Gastrocnemius medialis (tissue), 4 donors: Measurements from ENCODE around the gene CRABP2. TPM values are rescaled to one million over a fixed set of nuclear protein-coding genes. Genes with fewer than 3 reads are reported as not detected.

Source experiments
- ATAC-seq, 2 donors: fragments of 150-250 bp; one replicate each; pipeline ENCODE4 v1.9.1; 2016
- DNase-seq, 2 donors: peaks; one replicate each; pipeline ENCODE4 v3.0.0-alpha.2; 2019
- H3K27ac ChIP-seq, 4 donors: fragments of 200-600 bp; sonication (generic); 1 replicate in 1 of 4; 2 replicates in 3 of 4; pipeline ENCODE4 v1.5.1; 2016 to 2018; ENCODE audit warnings: mild to moderate bottlenecking in 2 of 4, moderate library complexity in 1 of 4
- H3K27me3 ChIP-seq, 3 donors: fragments of 200-600 bp; sonication (generic) in 2 of 3; 1 replicate in 1 of 3; 2 replicates in 2 of 3; pipeline versions ENCODE4 v1.5.1 to v1.6.0; 2016 to 2019; ENCODE audit warnings: mild to moderate bottlenecking in 1 of 3, moderate library complexity in 1 of 3
- H3K36me3 ChIP-seq, 2 donors: fragments of 200-600 bp; sonication (generic) in 1 of 2; one replicate each; pipeline ENCODE4 v1.5.1; 2017 to 2018
- H3K4me1 ChIP-seq, 2 donors: fragments of 200-600 bp; sonication (generic) in 1 of 2; one replicate each; pipeline ENCODE4 v1.5.1; 2016 to 2017; ENCODE audit warnings: mild to moderate bottlenecking in 2 of 2
- H3K4me3 ChIP-seq, 4 donors: fragments of 200-600 bp; sonication (generic) in 3 of 4; 1 replicate in 1 of 4; 2 replicates in 3 of 4; pipeline ENCODE4 v1.5.1; 2016 to 2019; ENCODE audit warnings: mild to moderate bottlenecking in 2 of 4
- H3K9me3 ChIP-seq, 3 donors: fragments of 200-600 bp; sonication (generic) in 2 of 3; 1 replicate in 1 of 3; 2 replicates in 2 of 3; pipeline ENCODE4 v1.5.1; 2016 to 2019
- CTCF ChIP-seq, 5 experiments: fragments of 450-650 bp in 3 of 5; fragments of 200-600 bp in 2 of 5; sonication (generic) in 2 of 5; IDR thresholded peaks in 4 of 5; conservative IDR thresholded peaks in 1 of 5; 1 replicate in 4 of 5; 2 replicates in 1 of 5; pipeline ENCODE4 v1.5.1; 2016 to 2019; ENCODE audit warnings: antibody characterized with exemption in 5 of 5, mild to moderate bottlenecking in 3 of 5, moderate library complexity in 3 of 5
- POLR2A ChIP-seq, 2 donors: fragments of 450-650 bp; IDR thresholded peaks; one replicate each; pipeline ENCODE4 v1.6.1; 2017; ENCODE audit warnings: antibody characterized with exemption in 2 of 2, mild to moderate bottlenecking in 2 of 2, moderate library complexity in 2 of 2
- in situ Hi-C, 4 donors: fragments of 200-750 bp; cut with MboI; loops; one replicate each; pipeline versions ENCODE4 v1.15.0 to v1.8.0; 2017; ENCODE audit warnings: low sequenced_read_pairs in 4 of 4
- intact Hi-C: fragments of 100-400 bp; cut with DNase I; formaldehyde crosslinking; loops from one replicate; pipeline ENCODE4 v1.15.1; 2023; ENCODE audit warnings: low total_unique reads
- total RNA-seq, 4 donors: library from RNA; depleted of rRNA; stranded (reverse); fragments of >200 nt; gene quantifications; one replicate each; pipeline versions ENCODE4 v1.1.0 to v1.2.3, GENCODE V29; 2016

CRABP2 gene
- total RNA-seq, 4 donors from 2014 or later: 0.98 to 1.3 TPM; not detected in 2

- in situ Hi-C loops: loop anchor here in 2 of 4 donors (10.0 to 25.0 kb wide), 2 partner anchors 145 to 167 kb away; partner anchors contain the start of genes INSRR (in 1 of the 2) and NTRK1 (in 1 of the 2)
- intact Hi-C loops: no loop called here
- peaks cover 3 to 15% of the 10 kb centered on the region in 2 donors for H3K36me3 ChIP-seq
These were observed 12.0 kb upstream of the CRABP2 start for GRCh38 chr1:156717351-156717750.

GRCh38 chr1:156714830-156715229 is 9.4 kb upstream of the CRABP2 start:
- Histone ChIP-seq H3K4me3 (no peak overlapping the region), H3K36me3 (no peaks in the 10 kb centered on the region), H3K27me3 (no peaks in the 10 kb centered on the region), H3K27ac (no peak overlapping the region), H3K9me3 (no peaks in the 10 kb centered on the region), H3K4me1 (no peaks in the 10 kb centered on the region)
- no peak for TF ChIP-seq CTCF (IDR thresholded peaks at IDR 0.05 in 4 of 5, conservative IDR thresholded peaks at IDR 0.05 in 1 of 5)
- TF ChIP-seq POLR2A (IDR thresholded peaks at IDR 0.05): no peak
- ATAC-seq (no peak), DNase-seq (no peak)
- intact Hi-C loops: no loop called here
- in situ Hi-C loops: loop anchor here in 2 of 4 donors (10.0 to 25.0 kb wide), 2 partner anchors 147 to 170 kb away; partner anchors contain the start of genes INSRR (in 1 of the 2) and NTRK1 (in 1 of the 2)

More at GRCh38 chr1:156717351-156717750, 12.0 kb upstream of the CRABP2 start:
- ATAC-seq: no peak
- H3K27me3 ChIP-seq: no peaks in the 10 kb centered on the region
- H3K4me3 ChIP-seq: no peak overlapping the region
- no peaks in the 10 kb centered on the region for H3K9me3 ChIP-seq
- no peak overlapping the region for H3K27ac ChIP-seq
- H3K4me1 ChIP-seq: no peaks in the 10 kb centered on the region
- no peak for TF ChIP-seq CTCF (IDR thresholded peaks at IDR 0.05 in 4 of 5, conservative IDR thresholded peaks at IDR 0.05 in 1 of 5)
- TF ChIP-seq POLR2A (IDR thresholded peaks at IDR 0.05): no peak
- no peak for DNase-seq

GRCh38 chr1:156712626-156713025 is 7.2 kb upstream of the CRABP2 start:
- H3K27ac ChIP-seq: no peak overlapping the region
- DNase-seq (no peak), ATAC-seq (no peak)
- H3K27me3 ChIP-seq: no peaks in the 10 kb centered on the region
- H3K9me3 ChIP-seq: no peaks in the 10 kb centered on the region
- intact Hi-C loops (no loop called here), in situ Hi-C loops (loop anchor here in 2 of 4 donors (10.0 to 25.0 kb wide), 2 partner anchors 150 to 172 kb away; partner anchors contain the start of genes INSRR (in 1 of the 2) and NTRK1 (in 1 of the 2))
- no peaks in the 10 kb centered on the region for H3K36me3 ChIP-seq
- H3K4me3 ChIP-seq: no peak overlapping the region
- no peak for TF ChIP-seq POLR2A (IDR thresholded peaks at IDR 0.05)
- TF ChIP-seq CTCF (IDR thresholded peaks at IDR 0.05 in 4 of 5, conservative IDR thresholded peaks at IDR 0.05 in 1 of 5): no peak
- no peaks in the 10 kb centered on the region for H3K4me1 ChIP-seq

GRCh38 chr1:156711011-156711817 is 5.8 kb upstream of the CRABP2 start:
- Histone ChIP-seq H3K36me3 (no peaks in the 10 kb centered on the region), H3K27me3 (peaks cover 0 to 4% (median 2%) of the 10 kb centered on the region in 3 donors), H3K4me1 (peaks cover 4 to 7% of the 10 kb centered on the region in 2 donors), H3K4me3 (no peak overlapping the region), H3K9me3 (no peaks in the 10 kb centered on the region), H3K27ac (no peak overlapping the region)
- ATAC-seq (no peak), DNase-seq (no peak)
- intact Hi-C loops (no loop called here), in situ Hi-C loops (loop anchor here in 2 of 4 donors (10.0 to 25.0 kb wide), 2 partner anchors 151 to 174 kb away; partner anchors contain the start of genes INSRR (in 1 of the 2) and NTRK1 (in 1 of the 2))
- TF ChIP-seq CTCF (IDR thresholded peaks at IDR 0.05 in 4 of 5, conservative IDR thresholded peaks at IDR 0.05 in 1 of 5) (no peak), POLR2A (IDR thresholded peaks at IDR 0.05) (no peak)
